Measurements from ENCODE around the gene ATG16L2.

DNA sequence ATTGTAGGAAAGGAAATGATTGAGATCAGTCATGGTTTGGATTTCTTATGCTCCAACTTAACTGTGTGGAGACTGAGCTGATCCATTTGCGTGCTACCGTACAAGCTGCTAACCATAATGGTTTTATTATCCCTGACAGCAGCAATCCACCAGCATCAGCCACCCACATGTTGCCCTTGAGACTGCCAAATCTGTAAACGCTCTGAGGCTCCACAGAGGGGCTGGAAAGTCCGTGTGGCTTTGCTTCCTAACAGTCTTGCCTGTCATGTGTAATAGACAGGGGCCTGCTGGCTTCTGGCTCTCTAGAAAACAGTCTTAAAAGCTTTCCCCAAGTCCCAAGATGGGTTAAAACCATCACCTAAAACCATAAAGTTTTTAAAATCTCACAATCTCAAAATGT, 30.1 kb downstream of the ATG16L2 start:
- TF ChIP-seq, protein P1, sequence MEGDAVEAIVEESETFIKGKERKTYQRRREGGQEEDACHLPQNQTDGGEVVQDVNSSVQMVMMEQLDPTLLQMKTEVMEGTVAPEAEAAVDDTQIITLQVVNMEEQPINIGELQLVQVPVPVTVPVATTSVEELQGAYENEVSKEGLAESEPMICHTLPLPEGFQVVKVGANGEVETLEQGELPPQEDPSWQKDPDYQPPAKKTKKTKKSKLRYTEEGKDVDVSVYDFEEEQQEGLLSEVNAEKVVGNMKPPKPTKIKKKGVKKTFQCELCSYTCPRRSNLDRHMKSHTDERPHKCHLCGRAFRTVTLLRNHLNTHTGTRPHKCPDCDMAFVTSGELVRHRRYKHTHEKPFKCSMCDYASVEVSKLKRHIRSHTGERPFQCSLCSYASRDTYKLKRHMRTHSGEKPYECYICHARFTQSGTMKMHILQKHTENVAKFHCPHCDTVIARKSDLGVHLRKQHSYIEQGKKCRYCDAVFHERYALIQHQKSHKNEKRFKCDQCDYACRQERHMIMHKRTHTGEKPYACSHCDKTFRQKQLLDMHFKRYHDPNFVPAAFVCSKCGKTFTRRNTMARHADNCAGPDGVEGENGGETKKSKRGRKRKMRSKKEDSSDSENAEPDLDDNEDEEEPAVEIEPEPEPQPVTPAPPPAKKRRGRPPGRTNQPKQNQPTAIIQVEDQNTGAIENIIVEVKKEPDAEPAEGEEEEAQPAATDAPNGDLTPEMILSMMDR (IDR thresholded peaks at IDR 0.05; ENCODE audit: insufficient read depth, low read length, poor library complexity, severe bottlenecking), result no peak
- no peak for TF ChIP-seq EZH2phosphoT487 (conservative IDR thresholded peaks at IDR 0.05; ENCODE audit: low read length)
